K562 (cell line): ENCODE data around the gene SMIM41. TPM values are rescaled to one million over a fixed set of nuclear protein-coding genes. Genes with fewer than 3 reads are reported as not detected.

Source experiments
- ATAC-seq: fragments of 200-7000 bp; cut with Tn5 transposase; 3 replicates; pipeline ENCODE4 v1.9.1; 2020; ENCODE audit warnings: moderate library complexity
- BruUV-seq: library from RNA; stranded (reverse); fragments of 400-500 nt; replicated peaks from 2 replicates; lab custom pipeline; 2021; lab: Mats Ljungman, UMichigan
- CTCF ChIA-PET: fragments of 300-600 bp; formaldehyde crosslinking; extraction: SDS; loops from one replicate; lab custom pipeline; 2021; ENCODE audit warnings: low intra/inter-chr PET ratio; lab: Yijun Ruan, JAX
- POLR2A ChIA-PET: fragments of 300-600, 350-650 bp; sonication (Branson Sonifier 250); formaldehyde crosslinking; extraction: SDS; loops from one replicate; lab custom pipeline; 2021; ENCODE audit warnings: antibody characterized with exemption, inconsistent platforms; lab: Yijun Ruan, JAX
- DNase-seq, 4 experiments: peaks; one replicate each; pipeline versions ENCODE4 v3.0.0 to v3.0.0-alpha.2; 2011 to 2018; ENCODE audit warnings: low spot score in 3 of 4, mixed read lengths in 3 of 4; ENCODE audit errors: extremely low read depth in 1 of 4
- FAIRE-seq: peaks from 2 replicates; lab custom pipeline; 2011; peaks lifted over from hg19 to GRCh38; lab: Jason Lieb, UNC
- H2AFZ ChIP-seq: 2 replicates; pipeline ENCODE4 v1.6.0; 2011; ENCODE audit warnings: low read depth, low read length, control low read depth, inconsistent platforms
- H3K27ac ChIP-seq: fragments of 200-600 bp; 3 replicates; pipeline ENCODE4 v1.8.0; 2011; ENCODE audit warnings: low read depth, mild to moderate bottlenecking, control low read depth, inconsistent platforms, low read length, moderate library complexity, mixed read lengths; ENCODE audit errors: extremely low read depth
- H3K27me3 ChIP-seq, 2 experiments: fragments of 300-600 bp in 1 of 2; 2 replicates in 1 of 2; 3 replicates in 1 of 2; pipeline versions ENCODE4 v1.6.0 to v1.8.0; 2011; ENCODE audit warnings: inconsistent platforms in 2 of 2, low read length in 2 of 2, mild to moderate bottlenecking in 1 of 2, mixed read lengths in 1 of 2, moderate library complexity in 1 of 2; ENCODE audit not compliant: control insufficient read depth in 2 of 2, insufficient read depth in 2 of 2
- H3K36me3 ChIP-seq: fragments of 300-600 bp; 3 replicates; pipeline ENCODE4 v1.8.0; 2011; ENCODE audit warnings: mild to moderate bottlenecking, low read length, inconsistent platforms; ENCODE audit not compliant: control insufficient read depth, insufficient read depth
- H3K4me1 ChIP-seq, 2 experiments: fragments of 200-600 bp in 1 of 2; replicated peaks in 1 of 2; 2 replicates in 1 of 2; 3 replicates in 1 of 2; pipeline versions ENCODE4 v1.5.1 to v1.8.0; 2011; ENCODE audit warnings: inconsistent platforms in 2 of 2, low read length in 2 of 2, mild to moderate bottlenecking in 1 of 2, mixed read lengths in 1 of 2, moderate library complexity in 1 of 2; ENCODE audit not compliant: control insufficient read depth in 2 of 2, insufficient read depth in 2 of 2
- H3K4me2 ChIP-seq: 2 replicates; pipeline ENCODE4 v1.6.1; 2011; ENCODE audit warnings: low read length, control low read depth, inconsistent platforms, mixed read lengths; ENCODE audit not compliant: insufficient read depth
- H3K4me3 ChIP-seq: fragments of 200-600 bp; sonication (generic), shearing (Covaris generic); 2 replicates; pipeline ENCODE4 v1.5.1; 2016; ENCODE audit warnings: control low read depth, inconsistent platforms
- H3K79me2 ChIP-seq: fragments of 200-600 bp; 3 replicates; pipeline ENCODE4 v1.8.0; 2011; ENCODE audit warnings: low read length, inconsistent platforms; ENCODE audit not compliant: control insufficient read depth, insufficient read depth
- H3K9ac ChIP-seq, 2 experiments: 2 replicates each; pipeline versions ENCODE4 v1.6.0 to v1.6.1; 2011; ENCODE audit warnings: low read depth in 2 of 2, low read length in 2 of 2, control low read depth in 1 of 2, inconsistent platforms in 1 of 2, mild to moderate bottlenecking in 1 of 2, mixed read lengths in 1 of 2; ENCODE audit not compliant: insufficient read depth in 1 of 2
- H3K9me1 ChIP-seq: one replicate; pipeline ENCODE4 v1.6.0; 2011; ENCODE audit warnings: inconsistent platforms, mild to moderate bottlenecking, low read length, moderate library complexity; ENCODE audit not compliant: control insufficient read depth, insufficient read depth
- H3K9me3 ChIP-seq: replicated peaks from 2 replicates; pipeline ENCODE4 v1.5.1; 2011; ENCODE audit warnings: low read depth, low read length, inconsistent platforms; ENCODE audit not compliant: control insufficient read depth, insufficient read depth
- H4K20me1 ChIP-seq: replicated peaks from 2 replicates; pipeline ENCODE4 v1.6.1; 2011; ENCODE audit warnings: low read length, inconsistent platforms, mixed read lengths; ENCODE audit not compliant: control insufficient read depth, insufficient read depth
- ATF1 ChIP-seq, 2 experiments: fragments of 450-650 bp in 1 of 2; IDR thresholded peaks; 2 replicates each; pipeline ENCODE4 v1.6.1; 2016; ENCODE audit warnings: missing compliant biosample characterization in 1 of 2, missing genetic modification characterization in 1 of 2
- CBFA2T2 ChIP-seq: fragments of 450-650 bp; conservative IDR thresholded peaks from 2 replicates; pipeline ENCODE4 v1.6.1; 2017; ENCODE audit warnings: mild to moderate bottlenecking
- GTF2A2 ChIP-seq: IDR thresholded peaks from 2 replicates; pipeline ENCODE4 v1.6.1; 2016; ENCODE audit warnings: mild to moderate bottlenecking, missing genetic modification characterization, missing compliant biosample characterization
- HOXB6 ChIP-seq: fragments of 250-450 bp; sonication (Bioruptor Pico); IDR thresholded peaks from 2 replicates; pipeline ENCODE4 v1.5.1; 2022; ENCODE audit warnings: mild to moderate bottlenecking, borderline replicate concordance
- ILK ChIP-seq: fragments of 450-650 bp; IDR thresholded peaks from 2 replicates; pipeline ENCODE4 v1.6.1; 2016; ENCODE audit warnings: missing genetic modification characterization, low read depth, mild to moderate bottlenecking, missing compliant biosample characterization, moderate library complexity, borderline replicate concordance
- MAZ ChIP-seq, 2 experiments: fragments of 450-650 bp in 1 of 2; sonication (generic) in 1 of 2; formaldehyde crosslinking; IDR thresholded peaks in 1 of 2; conservative IDR thresholded peaks in 1 of 2; 2 replicates each; pipeline versions ENCODE4 v1.4.0 to v1.5.0; 2020; ENCODE audit warnings: mild to moderate bottlenecking in 1 of 2, missing genetic modification reagents in 1 of 2
- MECOM ChIP-seq: fragments of 250-450 bp; sonication (Bioruptor Pico); IDR thresholded peaks from 2 replicates; pipeline ENCODE4 v1.8.0; 2022; ENCODE audit warnings: inconsistent platforms
- NUFIP1 ChIP-seq: fragments of 450-650 bp; IDR thresholded peaks from 2 replicates; pipeline ENCODE4 v1.6.1; 2018; ENCODE audit not compliant: partially characterized antibody
- PPARD ChIP-seq: fragments of 250-450 bp; sonication (Bioruptor Pico); IDR thresholded peaks from 2 replicates; pipeline ENCODE4 v1.8.0; 2022; ENCODE audit warnings: inconsistent platforms, mild to moderate bottlenecking, moderate library complexity
- PURB ChIP-seq: sonication (generic); formaldehyde crosslinking; IDR thresholded peaks from 2 replicates; pipeline ENCODE4 v1.9.0; 2021; ENCODE audit warnings: low read depth, mild to moderate bottlenecking, missing genetic modification reagents
- STAG1 ChIP-seq: sonication (generic); formaldehyde crosslinking; IDR thresholded peaks from 2 replicates; pipeline ENCODE4 v1.5.0; 2020; ENCODE audit warnings: missing genetic modification reagents, borderline replicate concordance
- TCF7 ChIP-seq: sonication (generic); IDR thresholded peaks from 2 replicates; pipeline ENCODE4 v1.6.1; 2016; ENCODE audit warnings: antibody characterized with exemption, borderline replicate concordance
- TRIM28 ChIP-seq: fragments of 450-650 bp; IDR thresholded peaks from 2 replicates; pipeline ENCODE4 v1.6.1; 2017
- ZNF24 ChIP-seq: fragments of 450-650 bp; IDR thresholded peaks from 2 replicates; pipeline ENCODE4 v1.6.1; 2016
- ZNF778 ChIP-seq: fragments of 450-650 bp; formaldehyde crosslinking; IDR thresholded peaks from 2 replicates; pipeline ENCODE4 v1.4.0; 2020; ENCODE audit warnings: mild to moderate bottlenecking, moderate library complexity
- ZSCAN29 ChIP-seq: fragments of 450-650 bp; IDR thresholded peaks from 2 replicates; pipeline ENCODE4 v1.6.1; 2017
- WGBS: fragments of 100-300 bp; shearing (Covaris generic); methylation state at CpG from one replicate; pipeline ENCODE4 v1.1.6; 2016; ENCODE audit warnings: low coverage, mixed read lengths; ENCODE audit not compliant: insufficient coverage; ENCODE audit errors: missing lambda C conversion rate; 5-methylcytosine and 5-hydroxymethylcytosine counted together
- in situ Hi-C: fragments of 300-500 bp; cut with MboI; formaldehyde crosslinking; loops from 4 replicates; pipeline ENCODE4 v1.15.0; 2018; ENCODE audit warnings: inconsistent platforms, mixed read lengths
- intact Hi-C: fragments of 100-400 bp; cut with micrococcal nuclease; formaldehyde crosslinking; loops from 2 replicates; pipeline ENCODE4 v1.14.2; 2022
- polyA plus RNA-seq, 8 experiments: library from polyadenylated mRNA; depleted of rRNA in 4 of 8; stranded (reverse) in 5 of 8; unstranded in 3 of 8; fragments of >200 nt; fragmentation: Nextera tagmentation in 2 of 8; fragmentation: Illumina TruSeq in 1 of 8; extraction: Ambion mirVana in 2 of 8; extraction: Trizol in 1 of 8; gene quantifications; 2 replicates each; pipeline versions ENCODE4 v1.2.1 to v1.2.3, GENCODE V29; 2011 to 2014; ENCODE audit warnings: inconsistent platforms in 1 of 8, missing spikeins in 1 of 8
- total RNA-seq, 7 experiments: library from RNA; depleted of rRNA in 6 of 7; stranded (reverse); fragments of >200 nt in 6 of 7; fragmentation: Illumina TruSeq in 2 of 7; extraction: Trizol in 2 of 7; gene quantifications; 2 replicates each; pipeline versions ENCODE4 v1.2.1 to v1.2.3, GENCODE V29; 2011 to 2021; ENCODE audit warnings: low replicate concordance in 1 of 7
- TF ChIP-seq, protein P1 (sequence below): sonication (generic); formaldehyde crosslinking; IDR thresholded peaks from 2 replicates; pipeline ENCODE4 v1.8.0; 2022; ENCODE audit warnings: mild to moderate bottlenecking, low read depth, missing genetic modification reagents
- TF ChIP-seq, protein P2 (sequence below): fragments of 250-450 bp; sonication (Bioruptor Pico); IDR thresholded peaks from 2 replicates; pipeline ENCODE4 v1.8.0; 2021; ENCODE audit warnings: moderate library complexity, mild to moderate bottlenecking, inconsistent platforms
- TF ChIP-seq, protein P3 (sequence below): fragments of 450-650 bp; formaldehyde crosslinking; conservative IDR thresholded peaks from 2 replicates; pipeline ENCODE4 v1.4.0; 2022; ENCODE audit warnings: mild to moderate bottlenecking, missing genetic modification characterization

SMIM41 gene
- total and polyA plus RNA-seq, 9 of the 15 experiments (the other 6 are each of a cell fraction or from before 2014, with no cell fraction given), result not detected

DNA sequence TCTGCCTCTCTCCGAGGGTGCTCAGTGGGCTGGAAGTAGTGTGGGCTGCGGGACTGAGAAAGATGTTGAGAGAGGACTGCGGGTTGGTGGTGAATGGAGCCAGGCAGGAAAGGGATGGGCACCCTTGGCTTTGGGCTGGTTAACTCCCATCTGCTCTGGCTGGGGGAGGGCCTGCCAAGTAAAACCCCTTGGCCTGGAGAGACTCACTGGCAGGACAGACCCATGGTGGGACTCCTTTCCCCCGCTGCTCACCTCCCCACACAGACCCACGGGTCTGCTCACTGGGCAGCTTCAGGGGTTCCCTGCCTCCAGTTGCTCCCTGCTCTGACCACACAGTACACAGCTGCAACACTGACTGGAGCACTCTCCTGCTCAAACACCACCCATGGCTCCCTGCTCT lies 58.2 kb downstream of the SMIM41 start (continued):
- TF ChIP-seq ZNF24, result no peak
- TF ChIP-seq TRIM28, result no peak
- TF ChIP-seq, protein P1, sequence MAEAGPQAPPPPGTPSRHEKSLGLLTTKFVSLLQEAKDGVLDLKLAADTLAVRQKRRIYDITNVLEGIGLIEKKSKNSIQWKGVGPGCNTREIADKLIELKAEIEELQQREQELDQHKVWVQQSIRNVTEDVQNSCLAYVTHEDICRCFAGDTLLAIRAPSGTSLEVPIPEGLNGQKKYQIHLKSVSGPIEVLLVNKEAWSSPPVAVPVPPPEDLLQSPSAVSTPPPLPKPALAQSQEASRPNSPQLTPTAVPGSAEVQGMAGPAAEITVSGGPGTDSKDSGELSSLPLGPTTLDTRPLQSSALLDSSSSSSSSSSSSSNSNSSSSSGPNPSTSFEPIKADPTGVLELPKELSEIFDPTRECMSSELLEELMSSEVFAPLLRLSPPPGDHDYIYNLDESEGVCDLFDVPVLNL, result no peak
- no peak for TF ChIP-seq STAG1 (CRISPR knock-in tag)
- no peak for TF ChIP-seq GTF2A2 (tag)
- TF ChIP-seq NUFIP1, result no peak
- TF ChIP-seq ILK (tag), result no peak

DNA sequence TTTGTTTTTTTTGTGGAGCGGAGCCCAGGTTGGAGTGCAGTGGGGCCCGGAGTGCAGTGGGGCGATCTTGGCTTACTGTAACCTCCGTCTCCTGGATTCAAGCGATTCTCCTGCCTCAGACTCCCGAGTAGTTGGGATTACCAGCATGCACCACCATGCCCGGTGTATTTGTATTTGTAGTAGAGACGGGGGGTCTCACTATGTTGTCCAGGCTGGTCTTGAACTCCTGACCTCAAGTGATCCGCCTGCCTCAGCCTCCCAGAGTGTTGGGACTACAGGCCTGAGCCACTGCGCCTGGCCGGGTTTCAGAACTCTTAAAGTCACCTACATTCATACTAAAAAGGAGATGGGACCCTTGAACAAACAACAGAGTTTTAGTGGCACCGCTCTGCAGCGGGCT lies 59.6 kb downstream of the SMIM41 start:
- ATAC-seq (no peak), DNase-seq (no peak), FAIRE-seq (no peak)
- CTCF ChIA-PET, result no interaction called here
- intact Hi-C loops, result no loop called here
- Histone ChIP-seq H3K4me2 (no peak overlapping the region), H3K27ac (no peak overlapping the region), H3K9me1 (no peaks in the 10 kb centered on the region), H3K4me3 (no peak overlapping the region), H3K9me3 (no peaks in the 10 kb centered on the region), H3K36me3 (no peaks in the 10 kb centered on the region), H4K20me1 (no peaks in the 10 kb centered on the region; the same call in 1 of the 2 replicates), H3K9ac (no peak overlapping the region), H2AFZ (no peak overlapping the region), H3K4me1 (peaks cover 0 to 7% of the 10 kb centered on the region in 2 experiments; a peak in 2 of 5 replicates), H3K79me2 (no peaks in the 10 kb centered on the region), H3K27me3 (peaks cover 27 to 42% of the 10 kb centered on the region in 2 experiments)
- in situ Hi-C loops, result no loop called here
- BruUV-seq, result no TSS peak
- WGBS, result 12% methylated on average over 13 of the region's 13 CpGs
- TF ChIP-seq ATF1 (CRISPR knock-in tag; IDR thresholded peaks at IDR 0.05) (no peak), ATF1 (tag; IDR thresholded peaks at IDR 0.05) (no peak), PPARD (CRISPR knock-in tag) (no peak), TCF7 (no peak), ZNF778 (CRISPR knock-in tag) (no peak), MAZ (CRISPR knock-in tag; conservative IDR thresholded peaks at IDR 0.05 in 1 of 2, IDR thresholded peaks at IDR 0.05 in 1 of 2) (no peak), ZSCAN29 (no peak), CBFA2T2 (no peak), PURB (CRISPR knock-in tag) (no peak), HOXB6 (CRISPR knock-in tag) (no peak), MECOM (no peak)
- TF ChIP-seq, protein P2, sequence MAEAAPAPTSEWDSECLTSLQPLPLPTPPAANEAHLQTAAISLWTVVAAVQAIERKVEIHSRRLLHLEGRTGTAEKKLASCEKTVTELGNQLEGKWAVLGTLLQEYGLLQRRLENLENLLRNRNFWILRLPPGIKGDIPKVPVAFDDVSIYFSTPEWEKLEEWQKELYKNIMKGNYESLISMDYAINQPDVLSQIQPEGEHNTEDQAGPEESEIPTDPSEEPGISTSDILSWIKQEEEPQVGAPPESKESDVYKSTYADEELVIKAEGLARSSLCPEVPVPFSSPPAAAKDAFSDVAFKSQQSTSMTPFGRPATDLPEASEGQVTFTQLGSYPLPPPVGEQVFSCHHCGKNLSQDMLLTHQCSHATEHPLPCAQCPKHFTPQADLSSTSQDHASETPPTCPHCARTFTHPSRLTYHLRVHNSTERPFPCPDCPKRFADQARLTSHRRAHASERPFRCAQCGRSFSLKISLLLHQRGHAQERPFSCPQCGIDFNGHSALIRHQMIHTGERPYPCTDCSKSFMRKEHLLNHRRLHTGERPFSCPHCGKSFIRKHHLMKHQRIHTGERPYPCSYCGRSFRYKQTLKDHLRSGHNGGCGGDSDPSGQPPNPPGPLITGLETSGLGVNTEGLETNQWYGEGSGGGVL, result no peak
- TF ChIP-seq, protein P3, sequence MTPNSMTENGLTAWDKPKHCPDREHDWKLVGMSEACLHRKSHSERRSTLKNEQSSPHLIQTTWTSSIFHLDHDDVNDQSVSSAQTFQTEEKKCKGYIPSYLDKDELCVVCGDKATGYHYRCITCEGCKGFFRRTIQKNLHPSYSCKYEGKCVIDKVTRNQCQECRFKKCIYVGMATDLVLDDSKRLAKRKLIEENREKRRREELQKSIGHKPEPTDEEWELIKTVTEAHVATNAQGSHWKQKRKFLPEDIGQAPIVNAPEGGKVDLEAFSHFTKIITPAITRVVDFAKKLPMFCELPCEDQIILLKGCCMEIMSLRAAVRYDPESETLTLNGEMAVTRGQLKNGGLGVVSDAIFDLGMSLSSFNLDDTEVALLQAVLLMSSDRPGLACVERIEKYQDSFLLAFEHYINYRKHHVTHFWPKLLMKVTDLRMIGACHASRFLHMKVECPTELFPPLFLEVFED (CRISPR knock-in tag), result no peak
- POLR2A ChIA-PET, result no interaction called here
